Measurements from ENCODE around the gene RAB19.

Gene RAB19
- long read RNA-seq: 0 reads

GRCh38 chr7:140403878-140404564 is at the start of gene RAB19:
Gene RAB19, plus strand, starts transcription at chr7:140404058. Its CDS starts 3,589 bp downstream, at chr7:140407647.
- H3K27me3 ChIP-seq (ENCODE audit: insufficient read depth, poor library complexity, severe bottlenecking): peaks cover 30% of the 10 kb centered on the region
- no peak within 1 kb of the TSS for H3K4me3 ChIP-seq (replicated peaks; ENCODE audit: insufficient read depth, low read length)
- H3K27ac ChIP-seq (replicated peaks): no peak within 1 kb of the TSS; the same call in 1 of the 2 replicates
- no peak for TF ChIP-seq REST (IDR thresholded peaks at IDR 0.05; ENCODE audit: insufficient replicate concordance, low read depth)
- no peak for TF ChIP-seq POLR2AphosphoS5 (IDR thresholded peaks at IDR 0.05; ENCODE audit: low read depth)
- no peak for TF ChIP-seq GABPA (IDR thresholded peaks at IDR 0.05; ENCODE audit: low read depth)
- TF ChIP-seq, protein P1, sequence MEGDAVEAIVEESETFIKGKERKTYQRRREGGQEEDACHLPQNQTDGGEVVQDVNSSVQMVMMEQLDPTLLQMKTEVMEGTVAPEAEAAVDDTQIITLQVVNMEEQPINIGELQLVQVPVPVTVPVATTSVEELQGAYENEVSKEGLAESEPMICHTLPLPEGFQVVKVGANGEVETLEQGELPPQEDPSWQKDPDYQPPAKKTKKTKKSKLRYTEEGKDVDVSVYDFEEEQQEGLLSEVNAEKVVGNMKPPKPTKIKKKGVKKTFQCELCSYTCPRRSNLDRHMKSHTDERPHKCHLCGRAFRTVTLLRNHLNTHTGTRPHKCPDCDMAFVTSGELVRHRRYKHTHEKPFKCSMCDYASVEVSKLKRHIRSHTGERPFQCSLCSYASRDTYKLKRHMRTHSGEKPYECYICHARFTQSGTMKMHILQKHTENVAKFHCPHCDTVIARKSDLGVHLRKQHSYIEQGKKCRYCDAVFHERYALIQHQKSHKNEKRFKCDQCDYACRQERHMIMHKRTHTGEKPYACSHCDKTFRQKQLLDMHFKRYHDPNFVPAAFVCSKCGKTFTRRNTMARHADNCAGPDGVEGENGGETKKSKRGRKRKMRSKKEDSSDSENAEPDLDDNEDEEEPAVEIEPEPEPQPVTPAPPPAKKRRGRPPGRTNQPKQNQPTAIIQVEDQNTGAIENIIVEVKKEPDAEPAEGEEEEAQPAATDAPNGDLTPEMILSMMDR (IDR thresholded peaks at IDR 0.05; ENCODE audit: insufficient read depth, low read length): no peak
- TF ChIP-seq SPI1 (IDR thresholded peaks at IDR 0.05; ENCODE audit: borderline replicate concordance, low read depth): no peak
- no peak for DNase-seq (ENCODE audit: low read depth in 1 of 2, low spot score in 1 of 2)

DNA sequence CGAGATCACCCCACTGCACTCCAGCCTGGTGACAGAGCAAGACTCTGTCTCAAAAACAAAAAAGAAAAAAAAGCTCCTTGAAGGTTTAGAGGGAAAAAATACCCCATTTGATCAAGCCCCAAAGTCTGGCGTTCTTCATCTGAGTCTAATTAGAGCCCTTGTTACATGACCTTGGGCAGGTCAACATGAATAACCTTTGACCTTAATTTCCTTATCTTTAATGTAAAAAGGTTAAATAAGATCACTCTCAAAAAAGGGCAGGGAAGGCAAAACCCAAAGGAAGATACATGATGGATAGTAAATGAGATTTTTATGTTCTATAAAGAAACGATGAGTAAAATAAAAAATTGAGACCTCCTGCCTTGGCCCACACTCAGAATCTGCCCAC is 45.8 kb upstream of the RAB19 start:
- Histone ChIP-seq H3K27ac (replicated peaks) (no peak overlapping the region), H3K27me3 (ENCODE audit: insufficient read depth, poor library complexity, severe bottlenecking) (no peaks in the 10 kb centered on the region), H3K4me3 (replicated peaks; ENCODE audit: insufficient read depth, low read length) (no peak overlapping the region)
- DNase-seq (ENCODE audit: low read depth in 1 of 2, low spot score in 1 of 2): no peak
- TF ChIP-seq SPI1 (IDR thresholded peaks at IDR 0.05; ENCODE audit: borderline replicate concordance, low read depth) (no peak), POLR2AphosphoS5 (IDR thresholded peaks at IDR 0.05; ENCODE audit: low read depth) (no peak), GABPA (IDR thresholded peaks at IDR 0.05; ENCODE audit: low read depth) (no peak), REST (IDR thresholded peaks at IDR 0.05; ENCODE audit: insufficient replicate concordance, low read depth) (no peak)
- TF ChIP-seq, protein P1 (IDR thresholded peaks at IDR 0.05; ENCODE audit: insufficient read depth, low read length): no peak

DNA sequence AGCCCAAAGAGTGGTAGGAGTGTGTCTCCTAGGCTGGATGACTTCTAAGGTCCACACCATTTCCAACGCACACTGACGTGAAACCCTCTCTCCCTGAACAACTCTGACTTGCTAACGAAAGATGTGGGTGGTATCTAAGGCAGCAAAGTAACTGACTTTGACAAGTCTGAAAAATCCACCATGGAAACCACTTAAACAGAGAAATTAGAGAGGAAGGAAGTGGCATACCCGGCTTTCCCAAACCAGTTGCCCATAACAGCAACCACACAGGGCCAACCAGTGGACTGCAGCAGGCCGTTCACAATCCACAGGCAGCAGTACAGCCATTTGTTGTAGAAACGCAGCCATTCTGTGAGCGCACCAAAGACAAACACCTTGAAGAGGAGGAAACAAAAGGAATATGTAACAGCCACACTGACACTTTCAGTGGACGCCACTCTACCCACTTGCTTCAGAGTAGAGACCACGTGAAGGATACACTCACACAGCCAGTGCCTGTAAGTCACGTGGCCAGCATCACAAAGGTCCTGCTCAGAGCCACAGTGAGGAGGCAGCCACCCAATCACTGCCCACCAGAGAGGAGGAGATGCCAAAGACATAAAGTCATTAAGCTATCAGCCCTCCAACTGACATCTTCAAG is 45.3 kb upstream of the RAB19 start:
- DNase-seq (ENCODE audit: low read depth in 1 of 2, low spot score in 1 of 2): peak in 1 of 2 experiments; percentile 14

More for the DNA sequence above, 45.3 kb upstream of the RAB19 start:
- no peaks in the 10 kb centered on the region for H3K27me3 ChIP-seq (ENCODE audit: insufficient read depth, poor library complexity, severe bottlenecking)
- no peak overlapping the region for H3K27ac ChIP-seq (replicated peaks)
- TF ChIP-seq REST (IDR thresholded peaks at IDR 0.05; ENCODE audit: insufficient replicate concordance, low read depth): no peak
- TF ChIP-seq, protein P1 (IDR thresholded peaks at IDR 0.05; ENCODE audit: insufficient read depth, low read length): no peak
- TF ChIP-seq SPI1 (IDR thresholded peaks at IDR 0.05; ENCODE audit: borderline replicate concordance, low read depth): 0 out of 2 replicates have a peak, but pooled peaks have one; percentile 3
- H3K4me3 ChIP-seq (replicated peaks; ENCODE audit: insufficient read depth, low read length): no peak overlapping the region

Measured in HL-60 (cell line).